ENCODE measurements around the gene PDIA4.

Gene PDIA4

DNA sequence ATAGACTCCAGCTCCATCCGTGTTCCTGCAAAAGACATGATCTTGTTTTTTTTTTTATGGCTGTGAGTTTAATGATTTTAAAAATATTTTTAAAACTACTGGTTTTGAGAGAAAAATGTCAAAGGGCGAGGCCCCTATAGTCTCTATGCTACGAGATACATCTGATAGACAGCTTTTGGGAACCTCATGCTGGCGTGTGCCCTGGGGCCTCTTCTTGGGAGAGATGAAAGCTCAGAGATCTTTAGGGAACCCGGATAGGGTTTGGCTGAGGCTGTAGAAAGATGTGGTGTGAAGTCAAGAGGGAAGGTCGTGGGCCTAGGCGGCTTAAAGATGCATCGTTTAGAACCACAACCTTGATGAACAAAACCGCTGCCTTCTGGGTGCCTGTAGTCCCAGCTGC, 70.2 kb downstream of the PDIA4 start:
- H3K27ac ChIP-seq = no peak overlapping the region
- H3K4me3 ChIP-seq = no peak overlapping the region
- DNase-seq (ENCODE audit: low spot score) = no peak
- TF ChIP-seq, protein P1, sequence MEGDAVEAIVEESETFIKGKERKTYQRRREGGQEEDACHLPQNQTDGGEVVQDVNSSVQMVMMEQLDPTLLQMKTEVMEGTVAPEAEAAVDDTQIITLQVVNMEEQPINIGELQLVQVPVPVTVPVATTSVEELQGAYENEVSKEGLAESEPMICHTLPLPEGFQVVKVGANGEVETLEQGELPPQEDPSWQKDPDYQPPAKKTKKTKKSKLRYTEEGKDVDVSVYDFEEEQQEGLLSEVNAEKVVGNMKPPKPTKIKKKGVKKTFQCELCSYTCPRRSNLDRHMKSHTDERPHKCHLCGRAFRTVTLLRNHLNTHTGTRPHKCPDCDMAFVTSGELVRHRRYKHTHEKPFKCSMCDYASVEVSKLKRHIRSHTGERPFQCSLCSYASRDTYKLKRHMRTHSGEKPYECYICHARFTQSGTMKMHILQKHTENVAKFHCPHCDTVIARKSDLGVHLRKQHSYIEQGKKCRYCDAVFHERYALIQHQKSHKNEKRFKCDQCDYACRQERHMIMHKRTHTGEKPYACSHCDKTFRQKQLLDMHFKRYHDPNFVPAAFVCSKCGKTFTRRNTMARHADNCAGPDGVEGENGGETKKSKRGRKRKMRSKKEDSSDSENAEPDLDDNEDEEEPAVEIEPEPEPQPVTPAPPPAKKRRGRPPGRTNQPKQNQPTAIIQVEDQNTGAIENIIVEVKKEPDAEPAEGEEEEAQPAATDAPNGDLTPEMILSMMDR (IDR thresholded peaks at IDR 0.05) = no peak

DNA sequence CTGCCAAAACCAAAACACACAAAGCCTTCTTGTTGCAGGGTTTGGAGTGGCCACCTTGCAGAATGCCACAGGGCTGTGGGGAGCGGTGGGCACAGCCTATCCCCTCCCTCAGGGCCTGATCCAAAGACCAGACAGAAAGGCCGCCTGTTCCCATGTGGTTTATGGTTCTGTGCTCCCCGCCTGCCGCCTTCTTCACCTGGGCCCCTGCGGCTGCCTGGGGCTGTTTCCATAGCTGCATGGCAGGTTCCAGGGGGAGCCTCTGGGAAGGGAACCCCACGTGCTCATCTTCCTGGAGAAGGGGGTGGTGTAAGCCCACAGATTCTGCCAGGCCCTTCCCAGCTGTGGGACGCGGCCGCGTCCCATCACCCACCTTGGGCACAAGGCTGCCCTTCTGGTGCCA, 73.5 kb downstream of the PDIA4 start:
- Histone ChIP-seq H3K27ac (no peak overlapping the region), H3K4me3 (no peak overlapping the region)
- DNase-seq (ENCODE audit: low spot score) = no peak
- TF ChIP-seq, protein P1 (IDR thresholded peaks at IDR 0.05) = no peak

GRCh38 chr7:148953676-148954075, 74.6 kb downstream of the PDIA4 start:
- TF ChIP-seq, protein P1 (IDR thresholded peaks at IDR 0.05) = no peak
- DNase-seq (ENCODE audit: low spot score) = no peak
- Histone ChIP-seq H3K4me3 (no peak overlapping the region), H3K27ac (no peak overlapping the region)
